Mucosa of stomach (tissue), 1 donor: ENCODE results near the gene KIF26A.

Experiments used
- H3K27me3 ChIP-seq: one replicate; pipeline ENCODE4 v1.7.0; 2013; ENCODE audit warnings: mild to moderate bottlenecking, low read length; ENCODE audit not compliant: control insufficient read depth, insufficient read depth
- H3K36me3 ChIP-seq: one replicate; pipeline ENCODE4 v1.7.0; 2013; ENCODE audit warnings: low read length; ENCODE audit not compliant: control insufficient read depth, insufficient read depth
- H3K4me1 ChIP-seq: one replicate; pipeline ENCODE4 v1.7.0; 2013; ENCODE audit warnings: mild to moderate bottlenecking, low read length; ENCODE audit not compliant: control insufficient read depth, insufficient read depth
- H3K4me3 ChIP-seq: one replicate; pipeline ENCODE4 v1.7.0; 2013; ENCODE audit warnings: low read length
- H3K9ac ChIP-seq: one replicate; pipeline ENCODE4 v1.7.0; 2013; ENCODE audit warnings: mild to moderate bottlenecking, low read length, moderate library complexity
- H3K9me3 ChIP-seq: one replicate; pipeline ENCODE4 v1.7.0; 2013; ENCODE audit warnings: mild to moderate bottlenecking, low read length, moderate library complexity; ENCODE audit not compliant: control insufficient read depth
- donor health status: Pancreatic carcinoma.

Gene KIF26A

GRCh38 chr14:104138098-104138717 is at the start of gene KIF26A:
Gene KIF26A (plus strand): TSS chr14:104138587. CDS start chr14:104138723, 136 bp downstream.
- Histone ChIP-seq H3K4me3 (no peak within 1 kb of the TSS), H3K9me3 (no peaks in the 10 kb centered on the region), H3K27me3 (peaks cover 66% of the 10 kb centered on the region), H3K36me3 (no peaks in the 10 kb centered on the region), H3K9ac (no peak within 1 kb of the TSS), H3K4me1 (peaks cover 26% of the 10 kb centered on the region)

- peaks cover 61% of the 10 kb centered on the region for H3K4me1 ChIP-seq
- no peak overlapping the region for H3K4me3 ChIP-seq
- peaks cover 15% of the 10 kb centered on the region for H3K27me3 ChIP-seq
Measured at GRCh38 chr14:104090071-104090748, 48.2 kb upstream of the KIF26A start.

GRCh38 chr14:104091061-104091926 is 47.1 kb upstream of the KIF26A start:
- H3K9ac ChIP-seq = no peak overlapping the region
- no peaks in the 10 kb centered on the region for H3K36me3 ChIP-seq
- H3K9me3 ChIP-seq = no peaks in the 10 kb centered on the region
- H3K4me1 ChIP-seq = peaks cover 55% of the 10 kb centered on the region
- peaks cover 13% of the 10 kb centered on the region for H3K27me3 ChIP-seq
- no peak overlapping the region for H3K4me3 ChIP-seq

More at GRCh38 chr14:104090071-104090748, 48.2 kb upstream of the KIF26A start:
- Histone ChIP-seq H3K36me3 (no peaks in the 10 kb centered on the region), H3K9me3 (no peaks in the 10 kb centered on the region), H3K9ac (no peak overlapping the region)

GRCh38 chr14:104091927-104092771 is 46.2 kb upstream of the KIF26A start:
- H3K4me1 ChIP-seq = peaks cover 47% of the 10 kb centered on the region
- H3K4me3 ChIP-seq = no peak overlapping the region
- no peaks in the 10 kb centered on the region for H3K36me3 ChIP-seq
- no peaks in the 10 kb centered on the region for H3K9me3 ChIP-seq
- peaks cover 13% of the 10 kb centered on the region for H3K27me3 ChIP-seq
- H3K9ac ChIP-seq = no peak overlapping the region

GRCh38 chr14:104092931-104093365 is 45.4 kb upstream of the KIF26A start:
- no peaks in the 10 kb centered on the region for H3K36me3 ChIP-seq
- H3K4me3 ChIP-seq = no peak overlapping the region
- peaks cover 39% of the 10 kb centered on the region for H3K4me1 ChIP-seq
- peaks cover 13% of the 10 kb centered on the region for H3K27me3 ChIP-seq
- no peaks in the 10 kb centered on the region for H3K9me3 ChIP-seq
- no peak overlapping the region for H3K9ac ChIP-seq

- H3K9me3 ChIP-seq = no peaks in the 10 kb centered on the region
- H3K9ac ChIP-seq = no peak overlapping the region
- no peaks in the 10 kb centered on the region for H3K36me3 ChIP-seq
- peaks cover 13% of the 10 kb centered on the region for H3K27me3 ChIP-seq
- H3K4me1 ChIP-seq = peaks cover 33% of the 10 kb centered on the region
- no peak overlapping the region for H3K4me3 ChIP-seq
Measured at GRCh38 chr14:104093366-104094055, 44.9 kb upstream of the KIF26A start.

GRCh38 chr14:104094056-104094708 is 44.2 kb upstream of the KIF26A start:
- no peak overlapping the region for H3K9ac ChIP-seq
- no peaks in the 10 kb centered on the region for H3K36me3 ChIP-seq

GRCh38 chr14:104094709-104095425 is 43.5 kb upstream of the KIF26A start:
- Histone ChIP-seq H3K27me3 (peaks cover 13% of the 10 kb centered on the region), H3K9ac (no peak overlapping the region), H3K9me3 (no peaks in the 10 kb centered on the region), H3K4me3 (no peak overlapping the region), H3K4me1 (peaks cover 40% of the 10 kb centered on the region), H3K36me3 (no peaks in the 10 kb centered on the region)

More at GRCh38 chr14:104094056-104094708, 44.2 kb upstream of the KIF26A start:
- H3K4me1 ChIP-seq = peaks cover 33% of the 10 kb centered on the region
- no peaks in the 10 kb centered on the region for H3K9me3 ChIP-seq
- H3K27me3 ChIP-seq = peaks cover 13% of the 10 kb centered on the region
- no peak overlapping the region for H3K4me3 ChIP-seq

- Histone ChIP-seq H3K9me3 (no peaks in the 10 kb centered on the region), H3K9ac (no peak overlapping the region), H3K36me3 (no peaks in the 10 kb centered on the region)
Measured at GRCh38 chr14:104095426-104096310, 42.7 kb upstream of the KIF26A start.

More at GRCh38 chr14:104095426-104096310, 42.7 kb upstream of the KIF26A start:
- Histone ChIP-seq H3K4me1 (peaks cover 48% of the 10 kb centered on the region), H3K4me3 (no peak overlapping the region), H3K27me3 (peaks cover 13% of the 10 kb centered on the region)
